Trophoblast cell (in vitro differentiated cells and primary cell): ENCODE data around the gene C2orf81.

Experiments
- DNase-seq, 2 donors: peaks; one replicate each; pipeline ENCODE4 v3.0.0-alpha.2; 2016
- H2AFZ ChIP-seq: 2 replicates; pipeline ENCODE4 v1.6.1; 2013; ENCODE audit warnings: low read length, moderate library complexity, mild to moderate bottlenecking; ENCODE audit not compliant: insufficient read depth, poor library complexity
- H2AK5ac ChIP-seq: 2 replicates; pipeline ENCODE4 v1.6.1; 2013; ENCODE audit warnings: mild to moderate bottlenecking, low read length
- H2BK120ac ChIP-seq: 2 replicates; pipeline ENCODE4 v1.6.1; 2013; ENCODE audit warnings: low read length, mild to moderate bottlenecking, moderate library complexity; ENCODE audit not compliant: insufficient read depth, poor library complexity
- H2BK12ac ChIP-seq: 2 replicates; pipeline ENCODE4 v1.6.1; 2013; ENCODE audit warnings: mild to moderate bottlenecking, low read length, moderate library complexity
- H2BK5ac ChIP-seq: 2 replicates; pipeline ENCODE4 v1.6.1; 2013; ENCODE audit warnings: low read length, low read depth, moderate library complexity, mild to moderate bottlenecking; ENCODE audit not compliant: poor library complexity
- H3K14ac ChIP-seq: 2 replicates; pipeline ENCODE4 v1.6.1; 2013; ENCODE audit warnings: mild to moderate bottlenecking, low read length
- H3K18ac ChIP-seq: 2 replicates; pipeline ENCODE4 v1.6.1; 2013; ENCODE audit warnings: mild to moderate bottlenecking, low read length
- H3K23ac ChIP-seq: 2 replicates; pipeline ENCODE4 v1.6.1; 2013; ENCODE audit warnings: low read length
- H3K27ac ChIP-seq: 2 replicates; pipeline ENCODE4 v1.5.1; 2013; ENCODE audit warnings: low read depth, mild to moderate bottlenecking, inconsistent platforms, low read length, moderate library complexity
- H3K27me3 ChIP-seq: 2 replicates; pipeline ENCODE4 v1.6.1; 2013; ENCODE audit warnings: inconsistent platforms, mild to moderate bottlenecking, low read length, moderate library complexity; ENCODE audit not compliant: insufficient read depth
- H3K36me3 ChIP-seq, 2 experiments: 1 replicate in 1 of 2; 2 replicates in 1 of 2; pipeline ENCODE4 v1.6.1; 2013; ENCODE audit warnings: low read length in 2 of 2, mild to moderate bottlenecking in 2 of 2, moderate library complexity in 1 of 2; ENCODE audit not compliant: insufficient read depth in 2 of 2, control insufficient read depth in 1 of 2
- H3K4ac ChIP-seq: 2 replicates; pipeline ENCODE4 v1.6.1; 2013; ENCODE audit warnings: low read depth, mild to moderate bottlenecking, low read length, moderate library complexity
- H3K4me1 ChIP-seq, 2 experiments: 1 replicate in 1 of 2; 2 replicates in 1 of 2; pipeline ENCODE4 v1.6.1; 2013; ENCODE audit warnings: low read length in 2 of 2, mild to moderate bottlenecking in 2 of 2, moderate library complexity in 1 of 2; ENCODE audit not compliant: insufficient read depth in 2 of 2, control insufficient read depth in 1 of 2
- H3K4me2 ChIP-seq: 2 replicates; pipeline ENCODE4 v1.6.1; 2013; ENCODE audit warnings: inconsistent platforms, mild to moderate bottlenecking, low read length, moderate library complexity
- H3K4me3 ChIP-seq: 2 replicates; pipeline ENCODE4 v1.5.1; 2013; ENCODE audit warnings: mild to moderate bottlenecking, low read depth, low read length, inconsistent platforms
- H3K79me1 ChIP-seq: one replicate; pipeline ENCODE4 v1.6.1; 2013; ENCODE audit warnings: low read length
- H3K79me2 ChIP-seq: 2 replicates; pipeline ENCODE4 v1.6.1; 2013; ENCODE audit warnings: low read length, mild to moderate bottlenecking; ENCODE audit not compliant: control insufficient read depth, insufficient read depth, poor library complexity
- H3K9ac ChIP-seq: 2 replicates; pipeline ENCODE4 v1.6.1; 2013; ENCODE audit warnings: mild to moderate bottlenecking, low read length
- H3K9me3 ChIP-seq: 2 replicates; pipeline ENCODE4 v1.6.1; 2013; ENCODE audit warnings: low read depth, mild to moderate bottlenecking, control low read depth, inconsistent platforms, low read length; ENCODE audit not compliant: insufficient read depth
- H4K12ac ChIP-seq: 2 replicates; pipeline ENCODE4 v1.6.1; 2013; ENCODE audit warnings: low read depth, mild to moderate bottlenecking, low read length, moderate library complexity
- H4K8ac ChIP-seq: 2 replicates; pipeline ENCODE4 v1.6.1; 2013; ENCODE audit warnings: low read depth, mild to moderate bottlenecking, low read length, moderate library complexity
- H4K91ac ChIP-seq: one replicate; pipeline ENCODE4 v1.6.1; 2013; ENCODE audit warnings: low read depth, mild to moderate bottlenecking, low read length, moderate library complexity
- WGBS: extraction: QIAGEN DNeasy Blood & Tissue Kit; methylation state at CpG from one replicate; pipeline ENCODE4 v1.1.7; 2013; ENCODE audit warnings: missing lambda C conversion rate; ENCODE audit not compliant: insufficient read length, insufficient coverage; ENCODE audit errors: extremely low coverage; 5-methylcytosine and 5-hydroxymethylcytosine counted together

Gene C2orf81

DNA sequence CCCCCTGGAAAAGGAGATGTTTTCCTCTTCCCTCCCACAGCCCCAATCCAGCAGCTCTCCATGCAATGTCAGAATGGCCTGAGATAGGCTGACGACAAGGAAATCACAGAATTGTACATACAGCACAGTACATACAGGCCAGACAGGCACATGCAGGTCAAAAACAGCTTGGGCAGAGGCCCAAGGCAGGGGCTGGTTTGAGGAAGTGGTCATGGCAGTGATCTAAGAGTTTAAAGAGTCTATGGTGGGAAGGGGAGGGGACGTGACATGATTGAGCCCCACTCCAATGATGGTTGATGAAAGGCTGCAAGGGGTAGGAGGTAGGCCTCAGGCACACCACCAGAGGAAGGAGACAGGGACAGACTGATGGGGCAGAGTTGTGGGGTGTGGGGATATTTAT lies 45.6 kb downstream of the C2orf81 start:
- H3K79me2 ChIP-seq: peaks cover 3% of the 10 kb centered on the region
- H3K18ac ChIP-seq: no peak overlapping the region
- H3K4me2 ChIP-seq: no peak overlapping the region
- no peak overlapping the region for H2BK12ac ChIP-seq
- no peak overlapping the region for H3K27ac ChIP-seq
- no peak overlapping the region for H3K4ac ChIP-seq
- no peak overlapping the region for H4K8ac ChIP-seq
- no peaks in the 10 kb centered on the region for H3K9me3 ChIP-seq
- H3K79me1 ChIP-seq: no peaks in the 10 kb centered on the region
- WGBS: no CpG with 5 or more reads among the region's 2 CpGs
- no peak overlapping the region for H3K4me3 ChIP-seq
- no peak overlapping the region for H2AK5ac ChIP-seq
- no peak overlapping the region for H4K91ac ChIP-seq
- no peak overlapping the region for H3K9ac ChIP-seq
- no peak overlapping the region for H4K12ac ChIP-seq
- no peak overlapping the region for H2AFZ ChIP-seq
- no peak overlapping the region for H3K23ac ChIP-seq
- no peak overlapping the region for H2BK120ac ChIP-seq
- H3K4me1 ChIP-seq: peaks cover 5 to 24% of the 10 kb centered on the region in 2 experiments
- H3K27me3 ChIP-seq: no peaks in the 10 kb centered on the region
- no peak for DNase-seq
- H2BK5ac ChIP-seq: no peak overlapping the region
- H3K14ac ChIP-seq: no peak overlapping the region
- peaks cover 22 to 36% of the 10 kb centered on the region in 2 experiments for H3K36me3 ChIP-seq

DNA sequence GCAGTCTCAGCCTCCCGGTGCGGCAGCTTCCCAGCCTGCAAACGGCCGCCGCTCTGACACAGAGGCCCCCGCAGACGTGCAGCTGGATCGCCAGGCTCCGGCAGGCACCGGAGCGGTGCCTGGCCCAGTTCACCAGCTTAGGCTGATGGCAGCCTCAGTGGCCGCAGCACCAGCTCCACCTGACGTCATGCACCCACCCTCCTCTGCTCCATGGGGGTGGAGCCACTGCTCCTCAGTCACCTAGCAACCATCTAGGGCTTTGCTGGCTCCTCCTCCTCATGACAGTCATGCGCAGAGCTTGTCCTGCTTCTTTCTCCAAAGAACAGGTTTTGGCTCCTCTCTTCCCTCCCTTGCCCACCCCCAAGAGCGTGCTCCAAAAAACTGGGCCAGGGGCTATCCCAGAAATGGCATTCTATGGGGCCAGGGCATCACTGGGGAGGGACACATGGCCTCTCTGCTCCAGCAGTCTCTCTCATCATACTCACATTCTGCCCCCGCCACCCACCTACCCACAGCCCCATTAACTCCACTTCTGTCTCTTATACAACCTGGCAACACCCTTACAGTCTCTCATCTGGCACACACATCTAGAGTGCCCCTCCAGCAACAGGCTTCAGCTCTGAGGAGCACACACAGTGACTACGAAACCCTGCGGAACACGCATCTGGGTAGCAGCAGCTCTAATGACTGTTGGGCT lies 46.8 kb downstream of the C2orf81 start:
- no peak overlapping the region for H3K9ac ChIP-seq
- H3K4me3 ChIP-seq: no peak overlapping the region
- H3K4me1 ChIP-seq: peaks cover under 1 to 16% of the 10 kb centered on the region in 2 experiments
- H2AFZ ChIP-seq: no peak overlapping the region
- no peak overlapping the region for H3K4ac ChIP-seq
- no peak overlapping the region for H2BK12ac ChIP-seq
- H3K79me1 ChIP-seq: no peaks in the 10 kb centered on the region
- H3K9me3 ChIP-seq: no peaks in the 10 kb centered on the region
- H3K27me3 ChIP-seq: no peaks in the 10 kb centered on the region
- no peak overlapping the region for H3K27ac ChIP-seq
- no peak overlapping the region for H3K14ac ChIP-seq
- no peak overlapping the region for H3K23ac ChIP-seq
- no peaks in the 10 kb centered on the region for H3K79me2 ChIP-seq
- H2AK5ac ChIP-seq: no peak overlapping the region
- no CpG with 5 or more reads among the region's 19 CpGs for WGBS
- no peak overlapping the region for H4K12ac ChIP-seq
- peak in 1 of 2 donors; percentile 26 for DNase-seq
- H3K18ac ChIP-seq: no peak overlapping the region
- H2BK120ac ChIP-seq: no peak overlapping the region
- H3K4me2 ChIP-seq: peak overlapping the region; percentile 41
- H4K91ac ChIP-seq: no peak overlapping the region
- H3K36me3 ChIP-seq: peaks cover 34 to 48% of the 10 kb centered on the region in 2 experiments
- H4K8ac ChIP-seq: no peak overlapping the region
- no peak overlapping the region for H2BK5ac ChIP-seq

GRCh38 chr2:74373985-74374384 lies 47.4 kb downstream of the C2orf81 start:
- Histone ChIP-seq H3K23ac (no peak overlapping the region), H2AFZ (no peak overlapping the region), H3K79me2 (no peaks in the 10 kb centered on the region), H2BK5ac (no peak overlapping the region), H2AK5ac (no peak overlapping the region), H3K9me3 (no peaks in the 10 kb centered on the region), H3K27me3 (no peaks in the 10 kb centered on the region), H4K91ac (no peak overlapping the region), H3K4me2 (peak overlapping the region; percentile 41), H4K12ac (no peak overlapping the region), H2BK12ac (no peak overlapping the region), H3K14ac (no peak overlapping the region), H3K18ac (no peak overlapping the region), H3K9ac (no peak overlapping the region), H2BK120ac (no peak overlapping the region), H3K4ac (no peak overlapping the region), H3K27ac (no peak overlapping the region), H4K8ac (no peak overlapping the region), H3K36me3 (peaks cover 40 to 54% of the 10 kb centered on the region in 2 experiments), H3K79me1 (no peaks in the 10 kb centered on the region), H3K4me1 (peaks cover 0 to 16% of the 10 kb centered on the region in 2 experiments), H3K4me3 (no peak overlapping the region)
- WGBS: no CpG with 5 or more reads among the region's 8 CpGs
- DNase-seq: no peak

DNA sequence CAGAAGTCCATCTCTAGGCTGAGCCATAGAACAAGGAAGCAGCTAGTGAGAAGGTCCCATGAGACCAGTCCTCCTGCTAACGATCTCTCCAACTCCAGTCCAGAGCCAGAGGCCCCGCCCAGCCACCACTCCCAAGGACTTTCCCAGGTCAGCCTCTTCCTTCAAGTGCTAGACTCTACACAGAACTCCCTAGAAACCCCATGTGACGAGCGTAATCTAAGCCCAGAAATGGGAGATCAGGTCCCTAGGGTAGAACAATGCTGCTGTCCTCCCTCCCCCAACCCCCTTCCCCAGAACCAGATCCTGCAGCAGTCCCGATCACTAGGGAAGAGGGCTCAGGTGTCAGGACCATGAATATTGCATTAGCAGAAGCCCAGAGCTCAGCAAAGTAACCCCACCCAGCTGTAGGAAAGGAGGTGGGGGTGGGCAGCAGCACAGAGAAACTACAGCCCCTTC lies 48.2 kb downstream of the C2orf81 start:
- WGBS: no CpG with 5 or more reads among the region's 5 CpGs
- Histone ChIP-seq H3K9me3 (no peaks in the 10 kb centered on the region), H2AFZ (no peak overlapping the region)

More for the DNA sequence above, 48.2 kb downstream of the C2orf81 start:
- no peak for DNase-seq
- Histone ChIP-seq H4K8ac (no peak overlapping the region), H3K4me2 (no peak overlapping the region), H3K79me2 (no peaks in the 10 kb centered on the region), H3K4ac (no peak overlapping the region), H2BK120ac (no peak overlapping the region), H3K14ac (no peak overlapping the region), H3K36me3 (peaks cover 46 to 61% of the 10 kb centered on the region in 2 experiments), H3K4me3 (no peak overlapping the region), H3K9ac (no peak overlapping the region), H4K12ac (no peak overlapping the region), H3K23ac (no peak overlapping the region), H2BK5ac (no peak overlapping the region), H3K4me1 (peaks cover 0 to 16% of the 10 kb centered on the region in 2 experiments), H2BK12ac (no peak overlapping the region), H2AK5ac (no peak overlapping the region), H3K27me3 (no peaks in the 10 kb centered on the region), H3K27ac (no peak overlapping the region), H4K91ac (no peak overlapping the region), H3K18ac (no peak overlapping the region), H3K79me1 (no peaks in the 10 kb centered on the region)
